HepG2 (cell line): ENCODE measurements around the gene TNXB. TPM values are rescaled to one million over a fixed set of nuclear protein-coding genes. Genes with fewer than 3 reads are reported as not detected.
A peak's percentile ranks its signal among the peaks of the same experiment; 100 is the strongest.

ENCODE experiments used
- ATAC-seq: fragments of 200-7000 bp; cut with Tn5 transposase; 3 replicates; pipeline ENCODE4 v1.9.1; 2020; ENCODE audit warnings: mild to moderate bottlenecking, moderate library complexity
- BruUV-seq: library from RNA; stranded (reverse); fragments of 400-500 nt; replicated peaks from 2 replicates; lab custom pipeline; 2021; lab: Mats Ljungman, UMichigan
- CTCF ChIA-PET: fragments of 300-600 bp; formaldehyde crosslinking; extraction: SDS; loops from one replicate; lab custom pipeline; 2021; ENCODE audit warnings: low total read pairs, inconsistent platforms, low intra/inter-chr PET ratio; lab: Yijun Ruan, JAX
- POLR2A ChIA-PET: fragments of 350-600 bp; sonication (Branson Sonifier 250); formaldehyde crosslinking; loops from one replicate; lab custom pipeline; 2020; ENCODE audit warnings: antibody characterized with exemption, inconsistent platforms; lab: Yijun Ruan, JAX
- DNase-seq: peaks from one replicate; pipeline ENCODE4 v3.0.0-alpha.2; 2015; ENCODE audit warnings: low spot score
- FAIRE-seq: peaks from 3 replicates; lab custom pipeline; 2011; peaks lifted over from hg19 to GRCh38; lab: Jason Lieb, UNC
- H2AFZ ChIP-seq: one replicate; pipeline ENCODE4 v1.6.1; 2011; ENCODE audit warnings: low read length, inconsistent platforms
- H3K27ac ChIP-seq: fragments of 300-600 bp; 3 replicates; pipeline ENCODE4 v1.8.0; 2011; ENCODE audit warnings: mixed run types, mild to moderate bottlenecking, mixed read lengths, low read length, inconsistent platforms; ENCODE audit not compliant: insufficient read depth; ENCODE audit errors: extremely low read length
- H3K27me3 ChIP-seq, 2 experiments: fragments of 200-600 bp in 1 of 2; 2 replicates in 1 of 2; 3 replicates in 1 of 2; pipeline versions ENCODE4 v1.6.0 to v1.8.0; 2011; ENCODE audit warnings: low read length in 2 of 2, mild to moderate bottlenecking in 2 of 2, moderate library complexity in 2 of 2, inconsistent platforms in 1 of 2; ENCODE audit not compliant: insufficient read depth in 2 of 2, control insufficient read depth in 1 of 2
- H3K36me3 ChIP-seq, 2 experiments: fragments of 200-600 bp in 1 of 2; replicated peaks in 1 of 2; 2 replicates in 1 of 2; 3 replicates in 1 of 2; pipeline versions ENCODE4 v1.5.1 to v1.8.0; 2011; ENCODE audit warnings: low read length in 2 of 2, inconsistent platforms in 1 of 2; ENCODE audit not compliant: insufficient read depth in 2 of 2, control insufficient read depth in 1 of 2
- H3K4me1 ChIP-seq: 2 replicates; pipeline ENCODE4 v1.5.1; 2012; ENCODE audit warnings: low read length, inconsistent platforms; ENCODE audit not compliant: insufficient read depth
- H3K4me2 ChIP-seq: 2 replicates; pipeline ENCODE4 v1.6.0; 2011; ENCODE audit warnings: low read depth, low read length, inconsistent platforms
- H3K4me3 ChIP-seq, 3 experiments: fragments of 200-600 bp in 1 of 3; sonication (generic), shearing (Covaris generic) in 1 of 3; replicated peaks in 1 of 3; 2 replicates each; pipeline ENCODE4 v1.5.1; 2011 to 2016; ENCODE audit warnings: low read length in 3 of 3, inconsistent platforms in 2 of 3, low read depth in 2 of 3, mild to moderate bottlenecking in 2 of 3, control low read depth in 1 of 3, mixed read lengths in 1 of 3; ENCODE audit not compliant: insufficient read depth in 1 of 3
- H3K79me2 ChIP-seq: one replicate; pipeline ENCODE4 v1.6.1; 2011; ENCODE audit warnings: low read length, inconsistent platforms; ENCODE audit not compliant: insufficient read depth
- H3K9ac ChIP-seq: 2 replicates; pipeline ENCODE4 v1.6.0; 2011; ENCODE audit warnings: mild to moderate bottlenecking, low read depth, low read length, inconsistent platforms; ENCODE audit not compliant: insufficient read depth
- H3K9me3 ChIP-seq: 2 replicates; pipeline ENCODE4 v1.5.1; 2012; ENCODE audit warnings: mild to moderate bottlenecking, low read length
- H4K20me1 ChIP-seq: 2 replicates; pipeline ENCODE4 v1.6.0; 2011; ENCODE audit warnings: inconsistent platforms, mild to moderate bottlenecking, low read length, moderate library complexity; ENCODE audit not compliant: insufficient read depth
- ARID3A ChIP-seq: IDR thresholded peaks from 2 replicates; pipeline ENCODE4 v1.6.1; 2012; ENCODE audit warnings: low read depth, low read length, improper control_type of control experiment
- ARNT ChIP-seq: fragments of 450-650 bp; IDR thresholded peaks from 2 replicates; pipeline ENCODE4 v1.6.1; 2017
- CBX2 ChIP-seq, 2 experiments: fragments of 200-600 bp in 1 of 2; sonication (generic); formaldehyde crosslinking in 1 of 2; IDR thresholded peaks; 2 replicates each; pipeline versions ENCODE4 v1.7.0 to v1.8.1; 2018 to 2022; ENCODE audit warnings: low read depth in 2 of 2, low read length in 1 of 2, mild to moderate bottlenecking in 1 of 2, missing genetic modification reagents in 1 of 2
- HNF1B ChIP-seq: sonication (generic); formaldehyde crosslinking; IDR thresholded peaks from 2 replicates; pipeline ENCODE4 v1.5.1; 2020; ENCODE audit warnings: mild to moderate bottlenecking, moderate library complexity, missing genetic modification reagents
- ISX ChIP-seq: sonication (generic); formaldehyde crosslinking; conservative IDR thresholded peaks from 2 replicates; pipeline ENCODE4 v1.5.0; 2020; ENCODE audit warnings: missing genetic modification reagents
- NBN ChIP-seq: fragments of 450-650 bp; conservative IDR thresholded peaks from 2 replicates; pipeline ENCODE4 v1.6.1; 2017
- NR3C1 ChIP-seq: sonication (generic); formaldehyde crosslinking; IDR thresholded peaks from 2 replicates; pipeline ENCODE4 v1.4.0; 2020; ENCODE audit warnings: missing genetic modification reagents
- RFXANK ChIP-seq: IDR thresholded peaks from 2 replicates; pipeline ENCODE4 v1.6.1; 2016
- SAP130 ChIP-seq: IDR thresholded peaks from 2 replicates; pipeline ENCODE4 v1.6.1; 2016; ENCODE audit warnings: low read depth
- SATB2 ChIP-seq: sonication (generic); formaldehyde crosslinking; IDR thresholded peaks from 2 replicates; pipeline ENCODE4 v1.5.0; 2020; ENCODE audit warnings: missing genetic modification reagents
- SP1 ChIP-seq, 2 experiments: fragments of 450-650 bp in 1 of 2; sonication (generic) in 1 of 2; formaldehyde crosslinking in 1 of 2; IDR thresholded peaks; 2 replicates each; pipeline versions ENCODE4 v1.4.0 to v1.6.1; 2016 to 2020; ENCODE audit warnings: missing genetic modification reagents in 1 of 2
- ZNF136 ChIP-seq: sonication (generic); formaldehyde crosslinking; IDR thresholded peaks from 2 replicates; pipeline ENCODE4 v1.8.1; 2022; ENCODE audit warnings: low read depth, mild to moderate bottlenecking, moderate library complexity, missing genetic modification reagents
- ZNF335 ChIP-seq: sonication (generic); formaldehyde crosslinking; IDR thresholded peaks from 2 replicates; pipeline ENCODE4 v1.4.0; 2020; ENCODE audit warnings: missing genetic modification reagents
- ZNF460 ChIP-seq: sonication (generic); formaldehyde crosslinking; IDR thresholded peaks from 2 replicates; pipeline ENCODE4 v1.5.1; 2020; ENCODE audit warnings: missing genetic modification reagents, mild to moderate bottlenecking, borderline replicate concordance
- ZNF557 ChIP-seq: sonication (generic); formaldehyde crosslinking; IDR thresholded peaks from 2 replicates; pipeline ENCODE4 v1.4.0; 2020; ENCODE audit warnings: missing genetic modification reagents
- ZNF572 ChIP-seq: sonication (generic); formaldehyde crosslinking; IDR thresholded peaks from 2 replicates; pipeline ENCODE4 v1.5.1; 2020; ENCODE audit warnings: mild to moderate bottlenecking, missing genetic modification reagents
- ZNF747 ChIP-seq: sonication (generic); formaldehyde crosslinking; IDR thresholded peaks from 2 replicates; pipeline ENCODE4 v1.8.1; 2023; ENCODE audit warnings: missing genetic modification reagents, mild to moderate bottlenecking, borderline replicate concordance
- ZNF770 ChIP-seq: sonication (generic); formaldehyde crosslinking; IDR thresholded peaks from 2 replicates; pipeline ENCODE4 v1.5.0; 2020; ENCODE audit warnings: mild to moderate bottlenecking, missing genetic modification reagents
- ZSCAN30 ChIP-seq: sonication (generic); formaldehyde crosslinking; IDR thresholded peaks from 2 replicates; pipeline ENCODE4 v1.5.0; 2020; ENCODE audit warnings: mild to moderate bottlenecking, missing genetic modification reagents
- WGBS: methylation state at CpG from one replicate; pipeline ENCODE4 v1.1.6; 2017; ENCODE audit warnings: low lambda C conversion rate; 5-methylcytosine and 5-hydroxymethylcytosine counted together
- in situ Hi-C: cut with HindIII; loops from 2 replicates; pipeline ENCODE4 v1.10.0; 2017; ENCODE audit warnings: low pct_unique_long_range_greater_than_20kb; ENCODE audit not compliant: extremely low pct_ligation_motif_present
- intact Hi-C: fragments of 100-400 bp; cut with micrococcal nuclease; formaldehyde crosslinking; loops from one replicate; pipeline ENCODE4 v1.10.0; 2022; ENCODE audit not compliant: unreplicated experiment
- polyA plus RNA-seq, 8 experiments: library from polyadenylated mRNA; depleted of rRNA in 3 of 8; stranded (reverse) in 7 of 8; unstranded in 1 of 8; fragments of >200 nt; fragmentation: Illumina TruSeq in 4 of 8; extraction: Trizol in 4 of 8; gene quantifications; 2 replicates each; pipeline versions ENCODE4 v1.2.1 to v1.2.3, GENCODE V29; 2011 to 2016; ENCODE audit warnings: low read depth in 4 of 8, missing spikeins in 1 of 8, mixed read lengths in 1 of 8; ENCODE audit not compliant: insufficient read depth in 1 of 8
- total RNA-seq, 5 experiments: library from RNA; depleted of rRNA; stranded (reverse); fragments of >200 nt; fragmentation: Illumina TruSeq; extraction: Trizol; gene quantifications; 2 replicates each; pipeline ENCODE4 v1.2.3, GENCODE V29; 2016; ENCODE audit warnings: low read depth in 1 of 5

TNXB gene
- total and polyA plus RNA-seq, 2 of the 13 experiments (the other 11 are each of a cell fraction or from before 2014, with no cell fraction given), result 1.6 to 2.7 TPM

- H3K79me2 ChIP-seq, result no peaks in the 10 kb centered on the region
- H3K4me1 ChIP-seq, result no peaks in the 10 kb centered on the region
- intact Hi-C loops, result no loop called here
- DNase-seq (no peak), ATAC-seq (peak; percentile 22), FAIRE-seq (no peak)
- in situ Hi-C loops, result no loop called here
- peaks cover 23 to 82% of the 10 kb centered on the region in 2 experiments for H3K27me3 ChIP-seq
- ChIA-PET POLR2A (no interaction called here), CTCF (no interaction called here)
- no peaks in the 10 kb centered on the region for H3K9me3 ChIP-seq
- H3K4me2 ChIP-seq, result no peak overlapping the region
- no TSS peak for BruUV-seq
- H3K9ac ChIP-seq, result no peak overlapping the region
- H3K36me3 ChIP-seq, result no peaks in the 10 kb centered on the region
- H3K4me3 ChIP-seq, result no peak overlapping the region
- TF ChIP-seq ISX (CRISPR knock-in tag), result no peak
- no peak for TF ChIP-seq ZNF335 (CRISPR knock-in tag)
- TF ChIP-seq HNF1B (CRISPR knock-in tag), result no peak
- TF ChIP-seq SATB2, result no peak
- TF ChIP-seq CBX2 (IDR thresholded peaks at IDR 0.05; ENCODE audit: low read depth, low read length), result no peak
- no peak for TF ChIP-seq CBX2 (CRISPR knock-in tag; IDR thresholded peaks at IDR 0.05; ENCODE audit: low read depth)
- TF ChIP-seq ZNF557 (CRISPR knock-in tag), result no peak
- TF ChIP-seq ARID3A, result no peak
- TF ChIP-seq RFXANK (CRISPR knock-in tag), result no peak
- TF ChIP-seq ZNF770, result no peak
- TF ChIP-seq ZNF460 (CRISPR knock-in tag), result no peak
- TF ChIP-seq NBN, result no peak
- TF ChIP-seq ZNF136, result no peak
- TF ChIP-seq ARNT, result no peak
- no peak for TF ChIP-seq ZNF572 (CRISPR knock-in tag)
- TF ChIP-seq SP1 (IDR thresholded peaks at IDR 0.05), result no peak
- TF ChIP-seq SP1 (CRISPR knock-in tag; IDR thresholded peaks at IDR 0.05), result no peak
- no peak for TF ChIP-seq ZNF747
- no peak for TF ChIP-seq SAP130 (CRISPR knock-in tag)
- no peak for TF ChIP-seq ZSCAN30 (CRISPR knock-in tag)
- TF ChIP-seq NR3C1, result no peak
- 30% methylated on average over 9 of the region's 24 CpGs for WGBS
- no peak overlapping the region for H2AFZ ChIP-seq
- H4K20me1 ChIP-seq, result 0 out of 2 replicates have a peak, but pooled peaks cover 4% of the 10 kb centered on the region
- H3K27ac ChIP-seq, result no peak overlapping the region
These were observed 39.1 kb downstream of the TNXB start for GRCh38 chr6:32069878-32070515.
